Naive thymus-derived CD8-positive, alpha-beta T cell (primary cell): ENCODE measurements around the gene C20orf96. TPM values are rescaled to one million over a fixed set of nuclear protein-coding genes. Genes with fewer than 3 reads are reported as not detected.
"Not testable (repeated sequence)": the region's sequence is repeated elsewhere in the genome, so short reads cannot be mapped to it uniquely, and the experiment has no call there.

ENCODE experiments used
- ATAC-seq, 2 donors: fragments of 150-1000 bp; cut with Tn5 transposase in 1 of 2; sonication (Bioruptor Pico), chemical (Tn5 transposase) in 1 of 2; 1 replicate in 1 of 2; 2 replicates in 1 of 2; pipeline ENCODE4 v1.10.0; 2021; ENCODE audit warnings: mild to moderate bottlenecking in 2 of 2, moderate library complexity in 2 of 2
- POLR2A ChIA-PET: fragments of 350-600 bp; sonication (Branson Sonifier 250); formaldehyde crosslinking; loops from one replicate; lab custom pipeline; 2021; ENCODE audit warnings: antibody characterized with exemption; lab: Charles Lee
- DNase-seq, 10 donors: peaks; one replicate each; pipeline versions ENCODE4 v3.0.0 to v3.0.0-alpha.2; 2020 to 2022
- H3K27ac Mint-ChIP-seq, 10 donors: one replicate each; pipeline ENCODE4 v1.8.0; 2020 to 2022; ENCODE audit warnings: mild to moderate bottlenecking in 10 of 10, mixed read lengths in 10 of 10, moderate library complexity in 4 of 10, inconsistent platforms in 1 of 10
- H3K27me3 Mint-ChIP-seq, 5 donors: one replicate each; pipeline ENCODE4 v1.8.0; 2021 to 2022; ENCODE audit warnings: mixed read lengths in 5 of 5
- H3K36me3 Mint-ChIP-seq, 3 donors: one replicate each; pipeline ENCODE4 v1.8.0; 2020 to 2022; ENCODE audit warnings: mixed read lengths in 3 of 3, mild to moderate bottlenecking in 2 of 3, inconsistent platforms in 1 of 3
- H3K4me1 Mint-ChIP-seq, 4 donors: one replicate each; pipeline ENCODE4 v1.8.0; 2021 to 2022; ENCODE audit warnings: mixed read lengths in 4 of 4
- H3K4me3 Mint-ChIP-seq, 10 donors: one replicate each; pipeline ENCODE4 v1.8.0; 2020 to 2022; ENCODE audit warnings: mild to moderate bottlenecking in 10 of 10, mixed read lengths in 10 of 10, moderate library complexity in 6 of 10, inconsistent platforms in 1 of 10
- H3K9me3 Mint-ChIP-seq, 9 donors: one replicate each; pipeline ENCODE4 v1.8.0; 2020 to 2022; ENCODE audit warnings: mixed read lengths in 9 of 9, mild to moderate bottlenecking in 3 of 9, inconsistent platforms in 1 of 9, moderate library complexity in 1 of 9
- polyA plus RNA-seq, 3 donors: library from polyadenylated mRNA; unstranded; fragments of 300-500 nt; fragmentation: Illumina TruSeq; gene quantifications; one replicate each; pipeline ENCODE4 v1.2.3, GENCODE V29; 2021
- total RNA-seq, 8 experiments: library from RNA in 2 of 8; stranded (reverse) in 2 of 8; gene quantifications; one replicate each; pipeline ENCODE4 v1.2.3 and lab custom pipeline; 2021 to 2026

C20orf96 gene
- total and polyA plus RNA-seq, 5 experiments from 2014 or later = 0.46 to 5.7 (median 0.80) TPM

DNA sequence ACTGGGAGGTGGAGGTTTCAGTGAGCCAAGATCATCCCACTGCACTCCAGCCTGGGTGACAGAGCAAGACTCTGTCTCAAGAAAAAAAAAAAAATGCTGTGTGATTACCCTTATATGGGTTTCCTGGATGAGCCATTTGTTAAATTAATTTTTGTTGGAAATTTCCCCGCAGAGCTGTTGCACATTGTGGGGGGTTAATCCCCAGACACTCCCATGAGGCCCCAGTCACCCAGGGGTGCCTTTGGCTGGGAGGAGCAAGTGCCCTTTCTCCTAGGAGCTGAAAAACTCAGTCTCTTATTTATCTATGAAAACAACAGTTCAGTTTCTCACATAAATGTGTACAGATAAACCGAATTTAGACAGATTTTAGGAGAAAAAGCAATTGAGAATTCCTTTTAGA is 37.7 kb downstream of the C20orf96 start:
- DNase-seq (no peak), ATAC-seq (no peak)
- H3K27ac Mint-ChIP-seq = no peak overlapping the region
- POLR2A ChIA-PET = no interaction called here
- peaks cover 6 to 11% (median 8%) of the 10 kb centered on the region in 4 donors for H3K4me1 Mint-ChIP-seq
- no peaks in the 10 kb centered on the region for H3K9me3 Mint-ChIP-seq
- H3K27me3 Mint-ChIP-seq = peaks cover 0 to 3% (median 0%) of the 10 kb centered on the region in 5 donors
- no peak overlapping the region for H3K4me3 Mint-ChIP-seq
- no peaks in the 10 kb centered on the region for H3K36me3 Mint-ChIP-seq

- Mint-ChIP-seq H3K27ac (peak overlapping the region in 3 of 10 donors; percentile 29 to 45 (median 43)), H3K36me3 (no peaks in the 10 kb centered on the region), H3K4me3 (peak overlapping the region in 1 of 10 donors; percentile 56), H3K4me1 (peaks cover 6 to 11% (median 8%) of the 10 kb centered on the region in 4 donors), H3K9me3 (no peaks in the 10 kb centered on the region), H3K27me3 (peaks cover 0 to 1% (median 0%) of the 10 kb centered on the region in 5 donors)
- ATAC-seq (no peak), DNase-seq (no peak)
- POLR2A ChIA-PET = no interaction called here
Measured at GRCh38 chr20:251354-251753, 39.2 kb downstream of the C20orf96 start.

- H3K27me3 Mint-ChIP-seq = peaks cover 0 to 3% (median 0%) of the 10 kb centered on the region in 5 donors
- DNase-seq (no peak), ATAC-seq (no peak)
- no peaks in the 10 kb centered on the region for H3K9me3 Mint-ChIP-seq
- no peak overlapping the region for H3K4me3 Mint-ChIP-seq
- H3K36me3 Mint-ChIP-seq = no peaks in the 10 kb centered on the region
- H3K4me1 Mint-ChIP-seq = peaks cover 0 to 9% (median 5%) of the 10 kb centered on the region in 4 donors
- H3K27ac Mint-ChIP-seq = no peak overlapping the region
- POLR2A ChIA-PET = no interaction called here
Measured at GRCh38 chr20:242905-243304, 47.6 kb downstream of the C20orf96 start.

- no peaks in the 10 kb centered on the region for H3K9me3 Mint-ChIP-seq
- H3K36me3 Mint-ChIP-seq = no peaks in the 10 kb centered on the region
- peak overlapping the region; percentile 11 to 91 (median 80) for H3K27ac Mint-ChIP-seq
- DNase-seq (peak in 1 of 10 donors; percentile 3), ATAC-seq (peak in 1 of 2 donors; percentile 33)
- H3K4me1 Mint-ChIP-seq = peaks cover 4 to 27% (median 21%) of the 10 kb centered on the region in 4 donors
- H3K4me3 Mint-ChIP-seq = peak overlapping the region; percentile 59 to 87 (median 82)
- H3K27me3 Mint-ChIP-seq = no peaks in the 10 kb centered on the region
- POLR2A ChIA-PET = interaction anchor here (1.0 to 1.1 kb wide), 2 partner anchors 10 to 59 kb away, joined by 3 to 5 read pairs; partner anchors contain the start of gene ZCCHC3
Measured at GRCh38 chr20:237929-238328, 52.6 kb downstream of the C20orf96 start.

DNA sequence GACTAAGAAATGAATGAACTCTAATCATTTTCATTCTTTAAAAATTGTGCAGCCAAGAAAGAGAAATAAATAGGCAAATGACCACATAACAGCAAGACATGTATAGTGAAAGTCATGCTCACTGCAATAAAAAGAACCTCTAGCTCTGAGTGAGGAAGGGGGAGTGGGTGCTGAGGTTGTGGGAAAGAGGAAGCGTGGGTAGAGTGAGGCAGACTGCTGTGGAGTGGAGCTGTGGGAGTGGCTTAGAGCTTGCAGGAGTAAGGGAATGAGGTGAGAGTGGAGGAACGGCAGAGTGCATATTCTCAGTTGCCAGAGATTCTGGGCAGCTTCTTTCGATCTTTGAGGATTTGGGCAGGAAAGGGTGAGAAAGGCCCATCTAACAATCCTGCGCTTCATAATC is 53.1 kb downstream of the C20orf96 start:
- H3K36me3 Mint-ChIP-seq = no peaks in the 10 kb centered on the region
- peaks cover 4 to 27% (median 21%) of the 10 kb centered on the region in 4 donors for H3K4me1 Mint-ChIP-seq
- H3K4me3 Mint-ChIP-seq = peak overlapping the region; percentile 59 to 87 (median 82)
- POLR2A ChIA-PET = interaction anchor here (1.0 to 1.1 kb wide), 2 partner anchors 11 to 60 kb away, joined by 3 to 5 read pairs; partner anchors contain the start of gene ZCCHC3
- H3K27me3 Mint-ChIP-seq = no peaks in the 10 kb centered on the region
- H3K27ac Mint-ChIP-seq = peak overlapping the region; percentile 11 to 91 (median 80)
- no peaks in the 10 kb centered on the region for H3K9me3 Mint-ChIP-seq
- ATAC-seq = peak; percentile 65 to 77
- peak in 2 of 10 donors; percentile 4 to 6 for DNase-seq

DNA sequence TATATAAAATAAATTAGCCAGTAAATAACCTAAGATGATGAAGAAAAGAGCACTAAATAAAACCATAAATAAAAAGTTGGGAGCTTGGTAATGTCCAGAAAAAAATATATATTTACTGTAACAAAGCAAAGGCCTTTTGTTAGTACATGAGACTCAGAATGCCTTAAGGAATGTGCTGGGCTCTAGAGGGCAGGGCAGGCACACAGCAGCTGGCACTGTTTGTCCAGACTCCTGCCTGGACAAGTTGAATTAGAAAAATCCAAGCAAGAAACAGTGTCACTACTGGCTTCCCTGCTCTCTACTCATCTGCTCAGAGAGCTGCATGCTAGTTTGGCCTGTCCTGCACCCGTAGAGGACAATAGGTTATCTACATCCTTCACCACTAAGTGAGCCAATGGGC is 54.7 kb downstream of the C20orf96 start:
- H3K4me1 Mint-ChIP-seq = peaks cover 4 to 27% (median 21%) of the 10 kb centered on the region in 4 donors
- no peak for ATAC-seq
- peak overlapping the region in 1 of 10 donors; percentile 5 for H3K4me3 Mint-ChIP-seq
- DNase-seq = no peak
- peak overlapping the region in 1 of 10 donors; percentile 90 for H3K27ac Mint-ChIP-seq
- H3K9me3 Mint-ChIP-seq = no peaks in the 10 kb centered on the region
- H3K36me3 Mint-ChIP-seq = no peaks in the 10 kb centered on the region
- POLR2A ChIA-PET = no interaction called here
- no peaks in the 10 kb centered on the region for H3K27me3 Mint-ChIP-seq

DNA sequence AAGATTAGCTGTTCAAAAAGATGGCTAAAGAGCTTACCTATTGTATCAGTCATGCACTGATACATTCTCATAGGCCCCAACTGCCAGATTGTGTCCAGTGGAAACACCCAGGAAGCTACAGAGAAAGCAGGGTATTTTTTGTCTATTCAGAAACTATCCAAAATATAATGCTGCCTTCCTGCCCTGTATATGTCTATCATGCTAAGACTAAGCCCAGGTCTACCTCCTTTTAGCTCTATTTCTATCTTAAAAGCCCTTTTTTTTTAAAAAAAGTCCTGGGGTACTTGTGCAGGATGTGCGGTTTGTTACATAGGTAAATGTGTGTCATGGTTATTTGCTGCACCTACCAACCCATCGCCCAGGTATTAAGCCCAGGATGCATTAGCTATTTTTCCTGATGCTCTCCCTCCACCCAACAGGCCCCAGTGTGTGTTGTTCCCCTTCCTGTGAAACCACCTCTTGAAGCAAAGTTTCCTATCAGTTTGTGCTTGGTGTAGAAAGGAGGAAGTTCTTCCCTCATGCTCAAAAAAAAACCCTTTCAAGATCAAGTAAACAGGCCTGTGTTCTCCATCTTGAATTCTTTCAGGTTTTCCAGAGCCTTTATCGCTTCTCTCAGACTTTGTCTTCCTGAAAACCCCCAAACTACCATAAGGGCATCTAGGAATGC is 63.0 kb downstream of the C20orf96 start:
- Mint-ChIP-seq H3K27ac (peak overlapping the region; percentile 26 to 87 (median 68)), H3K9me3 (peaks cover 0 to 3% (median 0%) of the 10 kb centered on the region in 9 donors), H3K36me3 (no peaks in the 10 kb centered on the region), H3K27me3 (peaks cover 0 to 2% (median 0%) of the 10 kb centered on the region in 5 donors), H3K4me1 (peaks cover 15 to 28% (median 27%) of the 10 kb centered on the region in 4 donors), H3K4me3 (peak overlapping the region in 7 of 10 donors; percentile 6 to 54 (median 17))
- POLR2A ChIA-PET = interaction anchor here (0.5 kb wide), 1 partner anchor 297 kb away, joined by 3 read pairs; no protein-coding TSS in a partner anchor
- ATAC-seq (peak; percentile 71 to 86), DNase-seq (peak in 3 of 10 donors; percentile 14 to 50 (median 42))

DNA sequence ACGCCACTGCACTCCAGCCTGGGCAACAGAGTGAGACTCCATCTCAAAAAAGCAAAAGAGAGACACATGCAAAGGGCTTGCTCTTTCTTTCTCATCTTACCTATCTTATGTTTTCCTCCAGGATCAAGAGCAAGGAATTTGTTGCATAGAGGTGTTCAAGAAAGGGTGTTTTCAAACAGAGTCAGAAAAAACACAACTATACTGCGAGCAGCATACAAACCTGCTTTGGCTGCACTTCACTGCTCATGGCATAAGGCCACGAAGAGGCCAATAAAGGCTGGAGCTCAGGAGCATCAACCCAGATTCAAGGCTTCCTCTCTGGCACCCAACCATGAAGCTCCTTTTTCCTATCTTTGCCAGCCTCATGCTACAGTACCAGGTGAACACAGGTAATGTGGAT is 63.6 kb downstream of the C20orf96 start, which contains the start of gene DEFB129:
Gene DEFB129, plus strand, starts transcription at position 301 of the 400 bp plus-strand sequence. Its CDS starts 31 bp downstream, at position 332.
- peak within 1 kb of the TSS; percentile 26 to 87 (median 68) for H3K27ac Mint-ChIP-seq
- POLR2A ChIA-PET = interaction anchor here (0.5 kb wide), 1 partner anchor 298 kb away, joined by 3 read pairs; no protein-coding TSS in a partner anchor
- no peak for ATAC-seq
- no peaks in the 10 kb centered on the region for H3K36me3 Mint-ChIP-seq
- H3K4me3 Mint-ChIP-seq = peak within 1 kb of the TSS in 7 of 10 donors; percentile 14 to 54 (median 36)
- H3K9me3 Mint-ChIP-seq = peaks cover 0 to 3% (median 0%) of the 10 kb centered on the region in 9 donors
- DNase-seq = no peak
- H3K4me1 Mint-ChIP-seq = peaks cover 15 to 28% (median 27%) of the 10 kb centered on the region in 4 donors
- H3K27me3 Mint-ChIP-seq = peaks cover 0 to 3% (median 0%) of the 10 kb centered on the region in 5 donors

DNA sequence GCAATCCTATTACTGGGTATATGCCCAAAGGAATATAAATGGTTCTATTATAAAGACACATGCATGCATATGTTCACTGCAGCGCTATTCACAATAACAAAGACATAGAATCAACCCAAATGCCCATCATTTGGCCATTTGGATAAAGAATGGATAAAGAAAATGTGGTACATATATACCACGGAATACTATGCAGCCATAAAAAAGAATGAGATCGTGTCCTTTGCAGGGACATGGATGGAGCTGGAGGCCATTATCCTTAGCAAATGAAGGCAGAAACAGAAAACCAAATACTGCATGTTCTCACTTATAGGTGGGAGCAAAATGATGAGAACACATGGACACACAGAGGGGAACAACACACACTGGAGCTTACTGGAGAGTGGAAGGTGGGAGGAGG is 64.7 kb downstream of the C20orf96 start:
- H3K36me3 Mint-ChIP-seq, H3K27me3 Mint-ChIP-seq, DNase-seq, POLR2A ChIA-PET, ATAC-seq, H3K9me3 Mint-ChIP-seq, H3K4me3 Mint-ChIP-seq: not testable (repeated sequence)
- Mint-ChIP-seq H3K4me1 (peaks cover 15 to 28% (median 27%) of the 10 kb centered on the region in 4 donors), H3K27ac (peak overlapping the region in 3 of 10 donors; percentile 55 to 87 (median 82))

DNA sequence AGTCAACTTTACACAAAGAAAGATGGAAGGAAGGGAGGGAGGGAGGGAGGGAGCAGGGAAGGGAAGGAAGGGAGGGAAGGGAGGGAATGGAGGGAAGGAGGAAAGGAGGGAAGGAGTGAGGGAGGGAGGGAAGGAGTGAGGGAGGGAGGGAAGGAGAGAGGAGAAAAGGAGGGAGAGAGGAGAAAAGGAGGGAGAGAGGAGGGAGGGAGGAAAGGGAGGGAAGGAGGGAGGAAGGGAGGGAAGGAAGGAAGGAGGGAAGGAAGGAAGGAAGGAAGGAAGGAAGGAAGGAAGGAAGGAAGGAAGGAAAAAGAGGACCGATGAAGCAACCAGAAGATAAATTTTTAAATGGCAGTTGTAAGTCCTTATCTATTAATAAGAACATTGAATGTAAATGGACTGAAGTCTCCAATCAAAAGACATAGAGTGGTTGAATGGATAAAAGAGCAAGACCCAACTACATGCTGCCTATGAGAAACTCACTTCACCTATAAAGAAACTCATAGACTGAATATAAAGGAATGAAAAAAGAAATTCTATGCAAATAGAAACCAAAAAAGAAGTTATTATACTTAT is 69.2 kb downstream of the C20orf96 start:
- no peaks in the 10 kb centered on the region for H3K36me3 Mint-ChIP-seq
- H3K4me3 Mint-ChIP-seq = no peak overlapping the region
- peaks cover 6 to 44% (median 12%) of the 10 kb centered on the region in 5 donors for H3K27me3 Mint-ChIP-seq
- POLR2A ChIA-PET = no interaction called here
- peaks cover 3 to 8% (median 6%) of the 10 kb centered on the region in 4 donors for H3K4me1 Mint-ChIP-seq
- DNase-seq = no peak
- H3K27ac Mint-ChIP-seq = no peak overlapping the region
- H3K9me3 Mint-ChIP-seq = peaks cover 0 to 3% (median 0%) of the 10 kb centered on the region in 9 donors
- ATAC-seq = no peak
